HEK293 (cell line): Measurements from ENCODE around the gene MTHFSD.

Experiments
- CTCF ChIA-PET: fragments of 350-600 bp; formaldehyde crosslinking; extraction: SDS; loops from one replicate; lab custom pipeline; 2021; ENCODE audit warnings: antibody characterized with exemption; lab: Yijun Ruan, JAX
- POLR2A ChIA-PET: fragments of 300-600 bp; formaldehyde crosslinking; extraction: SDS; loops from one replicate; lab custom pipeline; 2020; ENCODE audit warnings: antibody characterized with exemption, inconsistent platforms; lab: Yijun Ruan, JAX
- H3K27ac ChIP-seq: fragments of 200-500 bp; sonication (Bioruptor generic); 2 replicates; pipeline ENCODE4 v1.5.1; 2014; ENCODE audit warnings: low read depth, low read length, control low read depth, inconsistent platforms; ENCODE audit errors: extremely low read depth
- H3K36me3 ChIP-seq, 2 experiments: fragments of 200-500 bp in 1 of 2; sonication (Bioruptor generic) in 1 of 2; 1 replicate in 1 of 2; 2 replicates in 1 of 2; pipeline ENCODE4 v1.5.1; 2014 to 2017; ENCODE audit warnings: inconsistent platforms in 2 of 2, low read length in 2 of 2; ENCODE audit not compliant: control insufficient read depth in 2 of 2, insufficient read depth in 1 of 2
- H3K4me1 ChIP-seq: fragments of 200-500 bp; sonication (Bioruptor generic); 2 replicates; pipeline ENCODE4 v1.5.1; 2014; ENCODE audit warnings: mild to moderate bottlenecking, low read length, inconsistent platforms; ENCODE audit not compliant: control insufficient read depth, insufficient read depth
- H3K4me3 ChIP-seq: 2 replicates; pipeline ENCODE4 v1.5.1; 2011; ENCODE audit warnings: low read depth, mild to moderate bottlenecking, control low read depth, low read length, moderate library complexity
- H3K9me3 ChIP-seq: fragments of 200-500 bp; sonication (Bioruptor generic); 2 replicates; pipeline ENCODE4 v1.5.1; 2014; ENCODE audit warnings: low read depth, low read length, inconsistent platforms; ENCODE audit not compliant: control insufficient read depth, insufficient read depth
- FEZF1 ChIP-seq: fragments of 450-650 bp; formaldehyde crosslinking; IDR thresholded peaks from 2 replicates; pipeline ENCODE4 v1.5.1; 2016; ENCODE audit warnings: missing biosample characterization, missing genetic modification characterization
- GLIS1 ChIP-seq: fragments of 450-650 bp; formaldehyde crosslinking; IDR thresholded peaks from 2 replicates; pipeline ENCODE4 v1.5.1; 2016; ENCODE audit warnings: missing biosample characterization, missing genetic modification characterization
- HOXA7 ChIP-seq: sonication (generic); formaldehyde crosslinking; IDR thresholded peaks from 2 replicates; pipeline ENCODE4 v1.8.1; 2022; ENCODE audit warnings: missing genetic modification reagents, borderline replicate concordance
- MZF1 ChIP-seq: fragments of 450-650 bp; formaldehyde crosslinking; IDR thresholded peaks from 2 replicates; pipeline ENCODE4 v1.5.1; 2017; ENCODE audit warnings: missing biosample characterization, missing genetic modification characterization, borderline replicate concordance
- SP7 ChIP-seq: fragments of 450-650 bp; formaldehyde crosslinking; IDR thresholded peaks from 2 replicates; pipeline ENCODE4 v1.5.1; 2016; ENCODE audit warnings: missing biosample characterization, missing genetic modification characterization
- ZBTB21 ChIP-seq: fragments of 450-650 bp; formaldehyde crosslinking; IDR thresholded peaks from 2 replicates; pipeline ENCODE4 v1.5.1; 2017; ENCODE audit warnings: missing biosample characterization, missing genetic modification characterization
- ZBTB7A ChIP-seq: fragments of 450-650 bp; formaldehyde crosslinking; IDR thresholded peaks from 2 replicates; pipeline ENCODE4 v1.5.1; 2016; ENCODE audit warnings: low read depth, missing biosample characterization, missing genetic modification characterization
- ZNF112 ChIP-seq: fragments of 450-650 bp; formaldehyde crosslinking; IDR thresholded peaks from 2 replicates; pipeline ENCODE4 v1.5.0; 2017; ENCODE audit warnings: missing biosample characterization, missing genetic modification characterization
- ZNF121 ChIP-seq: fragments of 450-650 bp; formaldehyde crosslinking; IDR thresholded peaks from 2 replicates; pipeline ENCODE4 v1.5.1; 2016; ENCODE audit warnings: missing biosample characterization, missing genetic modification characterization
- ZNF184 ChIP-seq: fragments of 450-650 bp; IDR thresholded peaks from 2 replicates; pipeline ENCODE4 v1.5.1; 2018; ENCODE audit warnings: missing biosample characterization, mild to moderate bottlenecking, missing genetic modification characterization
- ZNF416 ChIP-seq: fragments of 450-650 bp; formaldehyde crosslinking; IDR thresholded peaks from 2 replicates; pipeline ENCODE4 v1.5.1; 2016; ENCODE audit warnings: missing biosample characterization, missing genetic modification characterization
- ZNF48 ChIP-seq: fragments of 450-650 bp; formaldehyde crosslinking; IDR thresholded peaks from 2 replicates; pipeline ENCODE4 v1.5.1; 2016; ENCODE audit warnings: missing biosample characterization, missing genetic modification characterization
- ZNF560 ChIP-seq: fragments of 450-650 bp; formaldehyde crosslinking; IDR thresholded peaks from 2 replicates; pipeline ENCODE4 v1.5.1; 2017; ENCODE audit warnings: missing biosample characterization, missing genetic modification characterization, borderline replicate concordance
- ZNF580 ChIP-seq: fragments of 450-650 bp; formaldehyde crosslinking; IDR thresholded peaks from 2 replicates; pipeline ENCODE4 v1.5.1; 2016; ENCODE audit warnings: missing biosample characterization, missing genetic modification characterization
- ZNF626 ChIP-seq: fragments of 450-650 bp; sonication (Bioruptor Pico); formaldehyde crosslinking; IDR thresholded peaks from 2 replicates; pipeline ENCODE4 v1.5.1; 2018; ENCODE audit warnings: missing biosample characterization, missing genetic modification characterization, inconsistent platforms
- ZNF776 ChIP-seq: fragments of 450-650 bp; formaldehyde crosslinking; IDR thresholded peaks from 2 replicates; pipeline ENCODE4 v1.5.0; 2017; ENCODE audit warnings: missing biosample characterization, missing genetic modification characterization, borderline replicate concordance
- ZNF791 ChIP-seq: fragments of 450-650 bp; formaldehyde crosslinking; IDR thresholded peaks from 2 replicates; pipeline ENCODE4 v1.5.1; 2016; ENCODE audit warnings: missing biosample characterization, missing genetic modification characterization
- ZNF830 ChIP-seq: fragments of 450-650 bp; IDR thresholded peaks from 2 replicates; pipeline ENCODE4 v1.5.0; 2018; ENCODE audit warnings: missing biosample characterization, missing genetic modification characterization, low read depth, mild to moderate bottlenecking, moderate library complexity
- ZNF837 ChIP-seq: fragments of 450-650 bp; formaldehyde crosslinking; IDR thresholded peaks from 2 replicates; pipeline ENCODE4 v1.5.1; 2016; ENCODE audit warnings: missing biosample characterization, missing genetic modification characterization
- TF ChIP-seq, protein P1 (sequence below): fragments of 450-650 bp; formaldehyde crosslinking; IDR thresholded peaks from 2 replicates; pipeline ENCODE4 v1.5.1; 2017; ENCODE audit warnings: missing biosample characterization, missing genetic modification characterization
- TF ChIP-seq, protein P2 (sequence below): fragments of 450-650 bp; formaldehyde crosslinking; IDR thresholded peaks from 2 replicates; pipeline ENCODE4 v1.5.1; 2016; ENCODE audit warnings: missing biosample characterization, missing genetic modification characterization
- TF ChIP-seq, protein P3 (sequence below): fragments of 450-650 bp; formaldehyde crosslinking; IDR thresholded peaks from 2 replicates; pipeline ENCODE4 v1.5.1; 2016; ENCODE audit warnings: missing biosample characterization, missing genetic modification characterization

The MTHFSD gene

GRCh38 chr16:86549893-86550190 lies 5.2 kb downstream of the MTHFSD start:
- ChIA-PET CTCF (interaction anchor here (0.6 to 0.9 kb wide), 2 partner anchors 12 to 729 kb away, joined by 3 read pairs; no protein-coding TSS in a partner anchor), POLR2A (no interaction called here)
- no peak overlapping the region for H3K4me3 ChIP-seq
- no peak overlapping the region for H3K27ac ChIP-seq
- H3K36me3 ChIP-seq, result peaks cover 13 to 89% of the 10 kb centered on the region in 2 experiments
- H3K4me1 ChIP-seq, result no peaks in the 10 kb centered on the region
- no peak for TF ChIP-seq ZNF112 (tag by site-specific recombination)
- TF ChIP-seq ZNF626 (tag by site-specific recombination), result no peak
- no peak for TF ChIP-seq ZNF121 (tag by site-specific recombination)
- H3K9me3 ChIP-seq, result no peaks in the 10 kb centered on the region

DNA sequence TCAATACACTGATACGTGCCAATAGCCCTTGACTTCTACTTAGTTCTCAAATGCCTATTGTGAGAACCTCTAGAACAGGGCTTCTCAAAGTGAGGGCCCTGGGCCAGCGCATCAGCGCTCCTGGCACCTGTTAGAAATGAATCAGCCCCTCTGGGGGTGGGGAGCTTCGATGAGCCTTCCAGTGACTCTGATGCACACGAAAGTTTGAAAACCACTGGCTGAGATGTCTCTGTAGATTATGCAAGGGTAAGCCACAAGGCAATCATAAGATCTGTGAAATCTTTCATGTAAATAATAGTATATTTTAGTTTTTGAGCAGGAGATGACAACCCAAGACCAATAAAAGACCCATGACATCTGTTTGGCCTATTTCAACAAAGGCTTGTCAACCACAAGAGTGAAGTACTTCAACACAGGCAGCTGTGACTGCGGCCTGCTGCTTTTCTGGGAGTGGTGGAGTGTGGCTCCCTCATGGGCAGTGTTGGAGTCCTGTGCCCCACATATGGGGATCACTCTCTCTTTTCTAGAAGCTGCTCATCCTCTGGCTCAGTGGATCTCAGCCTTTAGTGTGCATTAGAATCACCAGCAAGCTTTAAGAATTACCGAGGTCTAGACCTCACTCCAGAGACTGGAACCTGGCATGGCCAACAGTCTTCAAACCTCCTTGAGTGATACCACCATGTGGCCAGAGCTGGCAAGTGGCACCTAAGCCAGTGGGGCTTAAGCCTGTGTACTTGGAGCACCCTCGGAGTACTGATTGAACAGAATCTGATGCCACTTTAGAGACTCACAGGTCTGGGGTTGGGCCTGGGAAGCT lies 5.8 kb downstream of the MTHFSD start:
- no peaks in the 10 kb centered on the region for H3K4me1 ChIP-seq
- ChIA-PET POLR2A (no interaction called here), CTCF (interaction anchor here (0.6 to 0.9 kb wide), 2 partner anchors 13 to 730 kb away, joined by 3 read pairs; no protein-coding TSS in a partner anchor)
- H3K27ac ChIP-seq, result no peak overlapping the region
- TF ChIP-seq ZBTB21 (tag by site-specific recombination) (no peak), ZNF791 (tag by site-specific recombination) (no peak), ZNF837 (tag by site-specific recombination) (no peak), ZNF830 (tag by site-specific recombination) (no peak), ZNF48 (tag by site-specific recombination) (no peak)
- TF ChIP-seq, protein P1, sequence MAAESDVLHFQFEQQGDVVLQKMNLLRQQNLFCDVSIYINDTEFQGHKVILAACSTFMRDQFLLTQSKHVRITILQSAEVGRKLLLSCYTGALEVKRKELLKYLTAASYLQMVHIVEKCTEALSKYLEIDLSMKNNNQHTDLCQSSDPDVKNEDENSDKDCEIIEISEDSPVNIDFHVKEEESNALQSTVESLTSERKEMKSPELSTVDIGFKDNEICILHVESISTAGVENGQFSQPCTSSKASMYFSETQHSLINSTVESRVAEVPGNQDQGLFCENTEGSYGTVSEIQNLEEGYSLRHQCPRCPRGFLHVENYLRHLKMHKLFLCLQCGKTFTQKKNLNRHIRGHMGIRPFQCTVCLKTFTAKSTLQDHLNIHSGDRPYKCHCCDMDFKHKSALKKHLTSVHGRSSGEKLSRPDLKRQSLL (tag by site-specific recombination), result no peak
- H3K36me3 ChIP-seq, result peaks cover 14 to 92% of the 10 kb centered on the region in 2 experiments
- H3K9me3 ChIP-seq, result no peaks in the 10 kb centered on the region
- H3K4me3 ChIP-seq, result no peak overlapping the region

DNA sequence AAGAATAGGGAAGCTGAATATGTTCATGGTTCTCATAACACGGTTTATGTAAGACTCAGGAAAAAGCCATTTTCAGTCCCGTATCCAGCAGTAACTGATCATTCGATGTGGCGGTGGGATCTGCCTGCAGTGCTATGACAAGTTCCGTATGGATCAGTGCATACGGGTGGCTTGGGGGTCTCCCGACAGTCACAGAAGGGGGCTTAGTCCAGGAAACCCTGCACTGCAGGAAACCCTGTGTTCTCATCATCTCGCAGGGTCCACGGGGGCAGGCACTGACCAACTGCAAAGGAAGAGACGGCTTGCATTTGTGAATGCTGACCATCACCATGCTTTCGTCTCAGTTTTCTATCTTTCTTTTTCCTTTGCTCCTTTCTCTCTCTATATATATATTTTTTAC lies 7.7 kb downstream of the MTHFSD start:
- H3K4me3 ChIP-seq, result no peak overlapping the region
- H3K9me3 ChIP-seq, result no peaks in the 10 kb centered on the region
- H3K4me1 ChIP-seq, result no peaks in the 10 kb centered on the region
- ChIA-PET CTCF (interaction anchor here (0.6 kb wide), 1 partner anchor 1090 kb away, joined by 5 read pairs; no protein-coding TSS in a partner anchor), POLR2A (no interaction called here)
- TF ChIP-seq ZNF184 (tag by site-specific recombination) (no peak), ZNF416 (no peak), FEZF1 (tag by site-specific recombination) (no peak), GLIS1 (tag by site-specific recombination) (no peak)
- TF ChIP-seq, protein P2, sequence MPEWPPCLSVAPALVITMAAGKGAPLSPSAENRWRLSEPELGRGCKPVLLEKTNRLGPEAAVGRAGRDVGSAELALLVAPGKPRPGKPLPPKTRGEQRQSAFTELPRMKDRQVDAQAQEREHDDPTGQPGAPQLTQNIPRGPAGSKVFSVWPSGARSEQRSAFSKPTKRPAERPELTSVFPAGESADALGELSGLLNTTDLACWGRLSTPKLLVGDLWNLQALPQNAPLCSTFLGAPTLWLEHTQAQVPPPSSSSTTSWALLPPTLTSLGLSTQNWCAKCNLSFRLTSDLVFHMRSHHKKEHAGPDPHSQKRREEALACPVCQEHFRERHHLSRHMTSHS (tag by site-specific recombination), result no peak
- TF ChIP-seq, protein P3, sequence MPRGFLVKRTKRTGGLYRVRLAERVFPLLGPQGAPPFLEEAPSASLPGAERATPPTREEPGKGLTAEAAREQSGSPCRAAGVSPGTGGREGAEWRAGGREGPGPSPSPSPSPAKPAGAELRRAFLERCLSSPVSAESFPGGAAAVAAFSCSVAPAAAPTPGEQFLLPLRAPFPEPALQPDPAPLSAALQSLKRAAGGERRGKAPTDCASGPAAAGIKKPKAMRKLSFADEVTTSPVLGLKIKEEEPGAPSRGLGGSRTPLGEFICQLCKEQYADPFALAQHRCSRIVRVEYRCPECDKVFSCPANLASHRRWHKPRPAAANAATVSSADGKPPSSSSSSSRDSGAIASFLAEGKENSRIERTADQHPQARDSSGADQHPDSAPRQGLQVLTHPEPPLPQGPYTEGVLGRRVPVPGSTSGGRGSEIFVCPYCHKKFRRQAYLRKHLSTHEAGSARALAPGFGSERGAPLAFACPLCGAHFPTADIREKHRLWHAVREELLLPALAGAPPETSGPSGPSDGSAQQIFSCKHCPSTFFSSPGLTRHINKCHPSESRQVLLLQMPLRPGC, result no peak
- H3K27ac ChIP-seq, result no peak overlapping the region
- peaks cover 14 to 94% of the 10 kb centered on the region in 2 experiments for H3K36me3 ChIP-seq

DNA sequence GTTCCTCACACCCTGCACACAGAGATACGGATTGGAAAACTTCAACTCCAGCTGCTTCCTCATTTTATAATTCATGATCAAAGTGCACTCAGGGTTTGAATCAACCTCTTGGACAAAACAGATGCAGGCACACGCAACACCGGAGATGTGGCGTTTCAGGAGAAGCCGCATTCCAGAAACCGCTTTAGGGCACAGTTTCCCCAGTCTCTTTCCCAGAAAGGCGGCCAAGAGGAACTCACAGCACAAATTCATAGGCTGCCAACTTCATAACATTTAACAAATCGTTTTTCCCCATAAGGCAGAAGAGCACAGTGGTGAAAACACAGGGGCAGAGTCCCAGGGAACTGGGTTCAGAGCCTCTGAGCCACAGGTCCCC lies 8.4 kb downstream of the MTHFSD start:
- ChIA-PET CTCF (no interaction called here), POLR2A (no interaction called here)
- Histone ChIP-seq H3K4me3 (no peak overlapping the region), H3K4me1 (no peaks in the 10 kb centered on the region), H3K27ac (no peak overlapping the region), H3K36me3 (peaks cover 14 to 94% of the 10 kb centered on the region in 2 experiments), H3K9me3 (no peaks in the 10 kb centered on the region)
- TF ChIP-seq MZF1 (tag by site-specific recombination), result no peak
- no peak for TF ChIP-seq ZNF560
- TF ChIP-seq GLIS1 (tag by site-specific recombination), result no peak
- TF ChIP-seq HOXA7, result no peak
- no peak for TF ChIP-seq ZNF580 (tag by site-specific recombination)
- TF ChIP-seq ZBTB7A, result no peak
- no peak for TF ChIP-seq ZNF776 (tag by site-specific recombination)
- TF ChIP-seq SP7 (tag by site-specific recombination), result no peak
